Smooth muscle cell (in vitro differentiated cells): Measurements from ENCODE around the gene RGL4. TPM values are rescaled to one million over a fixed set of nuclear protein-coding genes. Genes with fewer than 3 reads are reported as not detected.

Experiments used
- DNase-seq: peaks from one replicate; lab custom pipeline; 2025; ENCODE audit not compliant: unreplicated experiment; lab: John Stamatoyannopoulos, UW
- H2AFZ ChIP-seq: fragments of 200-600 bp; sonication (generic); 2 replicates; pipeline ENCODE4 v1.6.0; 2016; ENCODE audit warnings: antibody characterized with exemption, low read depth, mild to moderate bottlenecking
- H3F3A ChIP-seq: fragments of 200-600 bp; sonication (generic); 2 replicates; pipeline ENCODE4 v1.6.0; 2017; ENCODE audit warnings: antibody characterized with exemption, low read depth
- H3K27ac ChIP-seq: fragments of 200-600 bp; sonication (generic); 2 replicates; pipeline ENCODE4 v1.5.1; 2016; ENCODE audit warnings: low read depth, mild to moderate bottlenecking
- H3K27me3 ChIP-seq: fragments of 200-600 bp; sonication (generic); 2 replicates; pipeline ENCODE4 v1.6.1; 2016; ENCODE audit warnings: low read depth, mild to moderate bottlenecking
- H3K36me3 ChIP-seq: fragments of 200-600 bp; sonication (generic); 2 replicates; pipeline ENCODE4 v1.5.1; 2016; ENCODE audit warnings: low read depth
- H3K4me1 ChIP-seq: fragments of 200-600 bp; sonication (generic); 2 replicates; pipeline ENCODE4 v1.5.1; 2016; ENCODE audit warnings: low read depth
- H3K4me2 ChIP-seq: fragments of 200-600 bp; sonication (generic); 2 replicates; pipeline ENCODE4 v1.6.0; 2016; ENCODE audit warnings: mild to moderate bottlenecking
- H3K4me3 ChIP-seq: fragments of 200-600 bp; sonication (generic); 2 replicates; pipeline ENCODE4 v1.5.1; 2016; ENCODE audit warnings: mild to moderate bottlenecking
- H3K79me2 ChIP-seq: fragments of 200-600 bp; sonication (generic); 2 replicates; pipeline ENCODE4 v1.6.0; 2016; ENCODE audit warnings: low read depth, mild to moderate bottlenecking
- H3K9ac ChIP-seq: fragments of 200-600 bp; sonication (generic); 2 replicates; pipeline ENCODE4 v1.6.0; 2016; ENCODE audit warnings: low read depth
- H3K9me3 ChIP-seq: fragments of 200-600 bp; sonication (generic); replicated peaks from 2 replicates; pipeline ENCODE4 v1.5.1; 2016; ENCODE audit warnings: low read depth
- H4K20me1 ChIP-seq: fragments of 200-600 bp; sonication (generic); 2 replicates; pipeline ENCODE4 v1.6.0; 2016; ENCODE audit warnings: low read depth
- CTCF ChIP-seq: fragments of 200-600 bp; sonication (generic); IDR thresholded peaks from 2 replicates; pipeline ENCODE4 v1.5.1; 2017; ENCODE audit warnings: borderline replicate concordance, mild to moderate bottlenecking, antibody characterized with exemption; ENCODE audit not compliant: insufficient read depth, poor library complexity, severe bottlenecking
- WGBS: methylation state at CpG from one replicate; pipeline ENCODE4 v1.1.7; 2016; ENCODE audit warnings: low lambda C conversion rate; 5-methylcytosine and 5-hydroxymethylcytosine counted together
- polyA plus RNA-seq: library from polyadenylated mRNA; unstranded; fragments of >200 nt; fragmentation: Nextera tagmentation; extraction: Ambion mirVana; gene quantifications from 2 replicates; pipeline ENCODE4 v1.2.1, GENCODE V29; 2016
- total RNA-seq: library from RNA; depleted of rRNA; stranded (reverse); fragments of >200 nt; gene quantifications from 2 replicates; pipeline ENCODE4 v1.2.3, GENCODE V29; 2014

The RGL4 gene
- total and polyA plus RNA-seq, 2 experiments from 2014 or later: 0.23 TPM; not detected in 1

GRCh38 chr22:23705358-23705757 lies 14.5 kb downstream of the RGL4 start:
- Histone ChIP-seq H3K4me3 (no peak overlapping the region), H3K9me3 (no peaks in the 10 kb centered on the region), H4K20me1 (peaks cover 48% of the 10 kb centered on the region), H3K27me3 (no peaks in the 10 kb centered on the region), H2AFZ (no peak overlapping the region), H3K4me2 (no peak overlapping the region), H3K4me1 (no peaks in the 10 kb centered on the region), H3F3A (no peaks in the 10 kb centered on the region), H3K9ac (no peak overlapping the region), H3K36me3 (peaks cover 27% of the 10 kb centered on the region), H3K27ac (no peak overlapping the region), H3K79me2 (no peaks in the 10 kb centered on the region)
- TF ChIP-seq CTCF: no peak
- 95% methylated on average over 3 of the region's 3 CpGs for WGBS
- DNase-seq: no peak

- no peaks in the 10 kb centered on the region for H3K27me3 ChIP-seq
- H4K20me1 ChIP-seq: peaks cover 19% of the 10 kb centered on the region
- H3K4me2 ChIP-seq: no peak overlapping the region
- H3K9ac ChIP-seq: no peak overlapping the region
- WGBS: 100% methylated on average over 1 of the region's 1 CpG
- no peak overlapping the region for H3K4me3 ChIP-seq
- H3K4me1 ChIP-seq: no peaks in the 10 kb centered on the region
- TF ChIP-seq CTCF: no peak
- DNase-seq: no peak
- H3K36me3 ChIP-seq: peaks cover 22% of the 10 kb centered on the region
- H3F3A ChIP-seq: no peaks in the 10 kb centered on the region
- H3K9me3 ChIP-seq: no peaks in the 10 kb centered on the region
- H3K27ac ChIP-seq: no peak overlapping the region
- H3K79me2 ChIP-seq: no peaks in the 10 kb centered on the region
- no peak overlapping the region for H2AFZ ChIP-seq
Measured at GRCh38 chr22:23708270-23708669, 17.5 kb downstream of the RGL4 start.

- Histone ChIP-seq H3K79me2 (no peaks in the 10 kb centered on the region), H2AFZ (no peak overlapping the region), H3K36me3 (peaks cover 22% of the 10 kb centered on the region), H4K20me1 (peaks cover 14% of the 10 kb centered on the region), H3F3A (no peaks in the 10 kb centered on the region), H3K4me2 (no peak overlapping the region), H3K27ac (no peak overlapping the region), H3K9ac (no peak overlapping the region), H3K27me3 (no peaks in the 10 kb centered on the region), H3K4me3 (no peak overlapping the region), H3K9me3 (no peaks in the 10 kb centered on the region), H3K4me1 (no peaks in the 10 kb centered on the region)
- TF ChIP-seq CTCF: no peak
- DNase-seq: no peak
- 98% methylated on average over 2 of the region's 2 CpGs for WGBS
Measured at GRCh38 chr22:23709107-23709506, 18.3 kb downstream of the RGL4 start.

GRCh38 chr22:23712256-23712655 lies 21.4 kb downstream of the RGL4 start:
- Histone ChIP-seq H3K9me3 (no peaks in the 10 kb centered on the region), H3K4me3 (no peak overlapping the region), H3F3A (no peaks in the 10 kb centered on the region), H3K27ac (no peak overlapping the region), H3K4me2 (no peak overlapping the region), H3K36me3 (peaks cover 15% of the 10 kb centered on the region), H3K79me2 (peaks cover 11% of the 10 kb centered on the region), H3K4me1 (peaks cover 4% of the 10 kb centered on the region), H3K27me3 (no peaks in the 10 kb centered on the region), H2AFZ (no peak overlapping the region), H3K9ac (no peak overlapping the region), H4K20me1 (peaks cover 3% of the 10 kb centered on the region)
- no peak for TF ChIP-seq CTCF
- DNase-seq: no peak
- WGBS: 96% methylated on average over 12 of the region's 12 CpGs
